Measurements from ENCODE around the gene SCYGR6.

SCYGR6 gene

DNA sequence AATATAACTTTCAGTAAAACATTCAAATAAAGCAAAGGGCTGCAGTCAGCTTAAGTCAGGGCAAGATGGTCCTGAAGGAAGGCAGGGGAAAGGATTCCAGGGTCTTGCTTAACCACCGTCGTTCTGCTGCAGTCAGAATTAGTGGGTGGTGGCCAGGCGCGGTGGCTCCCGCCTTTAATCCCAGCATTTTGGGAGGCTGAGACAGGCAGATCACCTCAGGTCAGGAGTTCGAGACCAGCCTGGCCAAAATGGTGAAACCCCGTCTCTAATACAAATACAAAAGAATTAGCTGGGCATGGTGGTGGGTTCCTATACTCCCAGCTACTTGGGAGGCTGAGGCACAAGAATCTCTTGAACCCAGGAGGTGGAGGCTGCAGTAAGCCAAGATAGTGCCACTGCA, 13.6 kb downstream of the SCYGR6 start:
- no peak for DNase-seq

- no peak for DNase-seq
Observed at GRCh38 chr2:227707390-227707789, 17.2 kb downstream of the SCYGR6 start.

GRCh38 chr2:227706859-227707258, 17.7 kb downstream of the SCYGR6 start:
- DNase-seq: no peak

GRCh38 chr2:227703961-227704360, 20.6 kb downstream of the SCYGR6 start:
- DNase-seq: no peak

GRCh38 chr2:227703280-227703732, 21.3 kb downstream of the SCYGR6 start:
- no peak for DNase-seq

DNA sequence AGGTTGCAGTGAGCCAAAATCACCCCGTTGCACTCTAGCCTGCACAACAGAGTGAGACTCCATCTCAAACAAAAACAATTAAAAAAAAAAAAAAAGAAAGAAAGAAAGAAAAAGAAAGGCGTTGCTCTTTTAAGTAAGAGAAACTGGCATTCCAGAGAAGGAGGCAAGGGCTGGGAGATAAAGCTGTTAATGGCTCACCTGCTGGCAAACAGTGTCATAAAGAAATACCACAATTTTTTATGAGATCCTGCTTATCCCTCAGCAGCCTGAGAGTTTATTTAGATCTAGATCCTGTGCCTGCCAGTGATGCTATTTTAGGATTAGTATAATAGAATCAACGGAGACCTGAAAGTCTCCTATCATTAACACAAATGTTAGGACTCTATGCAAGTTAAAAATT, 23.0 kb downstream of the SCYGR6 start:
- DNase-seq: no peak

DNA sequence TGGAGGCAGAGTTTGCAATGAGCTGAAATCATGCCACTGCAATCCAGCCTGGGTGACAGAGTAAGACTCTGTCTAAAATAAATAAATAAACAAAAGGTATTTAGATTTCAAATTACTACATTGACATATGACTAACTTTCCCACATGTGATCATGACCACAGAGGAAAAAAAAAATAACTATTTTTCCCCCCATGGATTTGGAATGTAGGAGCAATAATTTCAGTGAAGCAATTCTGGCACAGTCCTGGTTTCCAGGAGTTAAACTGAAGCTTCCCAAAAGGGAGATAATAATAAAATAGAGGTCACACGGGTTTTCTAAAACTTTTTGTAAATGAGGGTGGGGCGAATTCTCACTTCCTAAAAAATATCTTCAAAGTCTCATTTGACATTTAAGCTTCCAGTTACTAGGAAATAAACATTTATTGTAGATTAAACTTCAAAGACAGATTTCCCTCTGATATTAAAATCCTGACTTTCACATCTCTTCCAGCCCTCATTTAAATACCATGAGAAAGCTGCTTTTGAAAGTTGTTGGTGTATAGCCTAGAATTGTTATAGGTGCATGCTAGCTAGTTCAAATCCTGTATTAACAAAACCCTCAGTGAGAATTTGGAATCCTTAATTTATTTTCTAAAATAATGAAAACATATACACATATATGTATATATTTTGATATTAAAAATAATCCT, 27.4 kb downstream of the SCYGR6 start:
- no peak for DNase-seq

DNA sequence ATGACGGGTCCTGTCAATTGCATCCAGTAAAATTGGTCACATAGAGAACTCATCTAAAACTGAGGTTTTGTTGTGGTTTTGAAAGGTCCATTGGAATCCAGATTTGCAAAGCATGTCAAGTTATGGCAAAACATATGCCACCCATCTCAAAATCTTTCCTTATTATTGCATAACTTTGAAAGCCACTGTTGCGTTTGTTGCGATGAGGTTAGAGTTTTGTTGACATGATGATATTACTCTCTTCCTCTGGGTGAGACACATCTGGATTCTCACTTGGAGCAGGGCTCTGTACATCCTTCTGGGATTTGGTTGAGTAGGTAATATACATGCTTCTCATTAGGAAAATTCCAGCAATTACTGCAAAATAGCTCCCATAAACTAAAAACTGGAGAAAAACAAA, 37.4 kb downstream of the SCYGR6 start:
- no peak for DNase-seq

GRCh38 chr2:227684258-227684657, 40.3 kb downstream of the SCYGR6 start:
- no peak for DNase-seq

- DNase-seq: no peak
Observed at GRCh38 chr2:227677928-227678327, 46.6 kb downstream of the SCYGR6 start.

- DNase-seq: no peak
Observed at GRCh38 chr2:227674485-227674884, 50.1 kb downstream of the SCYGR6 start.

Measured in femur (tissue), 1 donor.